GM04503 (cell line): ENCODE results near the gene KCTD10.

Experiments
- DNase-seq: peaks from one replicate; pipeline ENCODE4 v3.0.0-alpha.2; 2012; ENCODE audit warnings: low read depth

Gene KCTD10

GRCh38 chr12:109494348-109494881 lies 17.3 kb upstream of the KCTD10 start:
- no peak for DNase-seq

GRCh38 chr12:109493938-109494337 lies 16.8 kb upstream of the KCTD10 start:
- no peak for DNase-seq

GRCh38 chr12:109493090-109493489 lies 16.0 kb upstream of the KCTD10 start:
- no peak for DNase-seq

- no peak for DNase-seq
Measured at GRCh38 chr12:109492371-109492770, 15.3 kb upstream of the KCTD10 start.

- no peak for DNase-seq
Measured at GRCh38 chr12:109491671-109492070, 14.6 kb upstream of the KCTD10 start.

- no peak for DNase-seq
Measured at GRCh38 chr12:109489955-109490565, 13.0 kb upstream of the KCTD10 start.

- DNase-seq: no peak
Measured at GRCh38 chr12:109489016-109489954, 12.2 kb upstream of the KCTD10 start.

- DNase-seq: peak; percentile 51
Measured at GRCh38 chr12:109488051-109488665, 11.1 kb upstream of the KCTD10 start.

DNA sequence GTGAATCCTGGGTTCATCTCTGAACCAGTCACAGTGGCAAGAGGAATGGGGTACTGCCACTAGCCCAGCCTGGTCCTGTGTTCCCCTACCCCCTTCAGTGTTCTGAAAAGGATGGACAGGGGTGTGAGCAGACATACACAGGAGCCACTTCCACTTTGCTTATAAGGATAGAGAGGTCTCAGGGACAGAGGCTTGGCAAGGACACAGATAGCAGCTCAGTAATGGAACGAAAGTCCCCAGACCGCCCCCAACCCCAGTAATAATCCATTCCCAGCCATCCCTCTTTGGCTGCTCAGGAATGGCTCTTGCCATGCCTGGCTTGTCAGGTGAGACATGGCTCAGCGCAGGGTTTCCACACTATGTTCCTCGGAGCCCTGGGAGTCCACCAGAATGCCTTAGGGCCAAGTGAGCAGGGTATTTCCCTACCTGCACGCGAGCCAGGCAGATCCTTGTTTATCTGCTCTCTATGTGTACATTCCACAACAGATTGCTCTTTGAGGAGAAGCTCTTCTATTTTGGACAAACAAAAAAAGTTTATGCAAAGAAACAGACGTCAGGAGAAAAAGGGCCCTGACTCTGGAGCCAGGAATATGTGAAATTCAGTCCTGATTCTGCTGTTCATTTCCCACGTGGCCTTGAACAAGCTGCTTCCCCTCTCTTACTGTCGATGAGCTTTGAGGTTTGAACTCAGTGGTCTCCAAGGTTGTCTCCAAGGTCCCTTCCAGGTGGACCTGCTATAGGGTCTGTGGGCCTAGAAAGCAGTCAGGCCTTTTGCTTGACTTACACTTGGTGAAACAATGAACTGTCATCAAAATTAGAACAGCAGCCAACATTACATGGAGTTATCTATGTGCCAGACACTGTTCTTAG lies 10.3 kb upstream of the KCTD10 start:
- DNase-seq: no peak

- DNase-seq: no peak
Measured at GRCh38 chr12:109485201-109485600, 8.1 kb upstream of the KCTD10 start.

DNA sequence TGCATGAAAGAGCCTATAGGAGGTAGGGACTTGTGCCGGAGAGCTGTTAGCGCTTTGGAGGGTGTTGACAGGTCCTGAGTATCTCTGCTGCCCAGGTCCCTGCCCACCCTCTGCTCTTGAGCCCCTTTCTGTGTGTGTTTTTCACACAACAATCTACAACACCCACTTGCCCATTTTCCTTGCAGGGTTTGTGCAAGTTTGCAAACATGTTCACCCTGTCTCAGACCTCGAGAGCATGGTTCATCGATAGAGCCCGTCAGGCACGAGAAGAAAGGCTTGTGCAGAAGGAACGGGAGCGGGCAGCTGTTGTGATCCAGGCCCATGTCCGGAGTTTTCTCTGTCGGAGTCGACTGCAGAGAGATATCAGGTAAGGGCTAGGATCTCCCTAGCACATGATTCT lies 6.2 kb upstream of the KCTD10 start:
- no peak for DNase-seq

DNA sequence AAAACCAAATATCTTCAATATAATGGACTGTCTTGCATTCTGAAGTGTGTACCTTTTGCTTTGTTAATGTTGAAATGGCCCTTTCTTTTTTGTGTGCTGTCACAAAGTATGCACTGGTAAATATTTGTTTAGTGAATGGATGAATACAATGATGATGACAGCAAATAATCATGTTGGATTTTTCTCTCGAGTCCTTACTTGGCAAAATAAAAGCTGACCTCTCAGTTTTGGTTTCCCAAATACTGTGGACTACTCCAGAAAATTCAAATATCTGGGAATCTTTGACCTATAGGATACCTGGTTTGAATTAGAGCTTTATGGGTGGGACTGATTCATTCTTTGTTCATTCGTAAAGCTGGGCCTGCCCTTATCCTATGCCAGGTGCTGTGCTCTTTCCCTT lies 5.8 kb upstream of the KCTD10 start:
- DNase-seq: no peak

- no peak for DNase-seq
Measured at GRCh38 chr12:109482491-109482890, 5.4 kb upstream of the KCTD10 start.

GRCh38 chr12:109481863-109482262 lies 4.8 kb upstream of the KCTD10 start:
- no peak for DNase-seq

DNA sequence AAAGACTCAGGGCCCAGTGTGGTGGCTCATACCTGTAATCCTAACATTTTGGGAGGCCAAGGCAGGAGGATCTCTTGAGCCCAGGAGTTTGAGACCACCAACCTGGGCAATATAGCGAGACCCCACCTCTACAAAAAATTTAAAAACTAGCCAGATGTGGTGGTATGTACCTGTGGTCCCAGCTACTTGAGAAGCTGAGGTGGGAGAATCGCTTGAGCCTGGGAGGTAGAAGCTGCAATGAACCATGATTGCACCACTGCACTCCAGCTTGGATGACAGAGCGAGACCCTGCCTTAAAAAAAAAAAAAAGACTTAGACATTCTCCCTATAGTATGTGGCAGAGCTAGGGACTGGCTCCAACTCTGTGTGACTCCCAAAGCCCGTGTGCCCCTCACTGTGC lies 3.3 kb upstream of the KCTD10 start:
- DNase-seq: no peak

- no peak for DNase-seq
Measured at GRCh38 chr12:109479761-109480160, 2.7 kb upstream of the KCTD10 start.

DNA sequence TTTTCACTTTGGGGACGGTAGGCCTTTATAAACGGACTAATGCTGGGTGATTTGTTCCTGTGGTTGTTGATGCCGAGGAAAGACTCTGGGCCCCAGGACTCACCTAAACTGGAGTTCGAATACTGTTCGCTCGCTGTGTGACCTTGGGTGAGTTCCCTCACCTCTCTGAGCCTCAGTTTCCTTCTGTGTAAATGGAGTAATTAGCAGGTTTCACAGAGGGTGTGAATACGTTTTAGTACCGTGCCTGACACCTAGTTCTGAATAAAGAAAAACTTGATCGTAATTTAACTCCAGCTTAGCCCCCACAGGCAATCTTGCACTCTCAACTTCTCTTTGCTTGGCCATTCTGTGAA lies 839 bp upstream of the KCTD10 start:
- DNase-seq: no peak

DNA sequence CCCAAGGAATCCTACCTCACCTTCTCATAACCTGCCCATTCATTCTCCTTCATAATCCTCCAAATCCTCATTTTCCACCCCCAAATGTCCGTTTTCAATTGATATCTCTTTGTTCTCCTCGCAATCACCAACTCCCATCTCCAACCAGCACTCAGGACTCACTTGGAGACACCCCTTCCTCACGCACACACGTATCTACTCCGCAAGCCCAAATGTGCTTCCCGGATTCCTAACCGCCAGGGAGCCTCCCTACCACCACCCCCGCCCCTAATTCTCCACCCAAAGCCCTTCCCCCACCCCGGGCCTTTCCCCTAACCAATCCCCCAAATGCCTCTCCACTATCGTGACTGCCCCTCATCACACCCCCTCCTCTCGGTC lies 304 bp downstream of the KCTD10 start:
- DNase-seq: no peak

- DNase-seq: no peak
Measured at GRCh38 chr12:109475993-109476806, 900 bp downstream of the KCTD10 start.

- DNase-seq: no peak
Measured at GRCh38 chr12:109475121-109475520, 2.0 kb downstream of the KCTD10 start.
